K562 (cell line): ENCODE results near the gene YIPF4. TPM values are rescaled to one million over a fixed set of nuclear protein-coding genes. Genes with fewer than 3 reads are reported as not detected.

Source experiments
- ELF4 ChIP-seq: fragments of 450-650 bp; formaldehyde crosslinking; IDR thresholded peaks from 2 replicates; pipeline ENCODE4 v1.4.0; 2022; ENCODE audit warnings: missing genetic modification characterization
- GABPB1 ChIP-seq: sonication (generic); formaldehyde crosslinking; IDR thresholded peaks from 2 replicates; pipeline ENCODE4 v1.8.0; 2022; ENCODE audit warnings: mild to moderate bottlenecking, missing genetic modification reagents
- JUND ChIP-seq, 2 experiments: IDR thresholded peaks; 2 replicates in 1 of 2; 3 replicates in 1 of 2; pipeline ENCODE4 v1.6.1; 2011; ENCODE audit warnings: borderline replicate concordance in 2 of 2, low read depth in 2 of 2, low read length in 2 of 2, improper control_type of control experiment in 1 of 2, missing biosample characterization in 1 of 2, missing genetic modification characterization in 1 of 2, missing genetic modification reagents in 1 of 2
- NRF1 ChIP-seq, 2 experiments: fragments of 450-650 bp; IDR thresholded peaks in 1 of 2; conservative IDR thresholded peaks in 1 of 2; 2 replicates each; pipeline ENCODE4 v1.6.1; 2014; ENCODE audit warnings: mild to moderate bottlenecking in 2 of 2
- RAD51 ChIP-seq: fragments of 450-650 bp; IDR thresholded peaks from 2 replicates; pipeline ENCODE4 v1.7.1; 2016; ENCODE audit warnings: low read depth, mild to moderate bottlenecking, borderline replicate concordance
- RBM14 ChIP-seq: fragments of 200-400 bp; formaldehyde crosslinking; IDR thresholded peaks from 2 replicates; pipeline ENCODE4 v1.6.1; 2018; ENCODE audit warnings: low read depth, mild to moderate bottlenecking, low read length, moderate library complexity, borderline replicate concordance; ENCODE audit not compliant: insufficient read depth
- TFAM ChIP-seq: fragments of 250-450 bp; sonication (Bioruptor Pico); conservative IDR thresholded peaks from 2 replicates; pipeline ENCODE4 v1.5.0; 2021; ENCODE audit warnings: mild to moderate bottlenecking, moderate library complexity
- TRIM28 ChIP-seq: fragments of 450-650 bp; IDR thresholded peaks from 2 replicates; pipeline ENCODE4 v1.6.1; 2017
- polyA plus RNA-seq, 8 experiments: library from polyadenylated mRNA; depleted of rRNA in 4 of 8; stranded (reverse) in 5 of 8; unstranded in 3 of 8; fragments of >200 nt; fragmentation: Nextera tagmentation in 2 of 8; fragmentation: Illumina TruSeq in 1 of 8; extraction: Ambion mirVana in 2 of 8; extraction: Trizol in 1 of 8; gene quantifications; 2 replicates each; pipeline versions ENCODE4 v1.2.1 to v1.2.3, GENCODE V29; 2011 to 2014; ENCODE audit warnings: inconsistent platforms in 1 of 8, missing spikeins in 1 of 8
- total RNA-seq, 7 experiments: library from RNA; depleted of rRNA in 6 of 7; stranded (reverse); fragments of >200 nt in 6 of 7; fragmentation: Illumina TruSeq in 2 of 7; extraction: Trizol in 2 of 7; gene quantifications; 2 replicates each; pipeline versions ENCODE4 v1.2.1 to v1.2.3, GENCODE V29; 2011 to 2021; ENCODE audit warnings: low replicate concordance in 1 of 7
- TF ChIP-seq, protein P1 (sequence below), 3 experiments: fragments of 200-800 bp in 1 of 3; sonication (Bioruptor generic) in 1 of 3; sonication (generic) in 1 of 3; formaldehyde crosslinking in 1 of 3; IDR thresholded peaks; 2 replicates each; pipeline versions ENCODE4 v1.6.1 to v1.8.0; 2016 to 2022; ENCODE audit warnings: mild to moderate bottlenecking in 2 of 3, missing compliant biosample characterization in 2 of 3, missing genetic modification characterization in 2 of 3, missing genetic modification reagents in 1 of 3
- TF ChIP-seq, protein P2 (sequence below), 2 experiments: fragments of 150-350 bp in 1 of 2; IDR thresholded peaks; 2 replicates each; pipeline ENCODE4 v1.6.1; 2012 to 2016; ENCODE audit warnings: low read depth in 2 of 2, low read length in 2 of 2, mild to moderate bottlenecking in 1 of 2, moderate library complexity in 1 of 2
- TF ChIP-seq, protein P3 (sequence below): sonication (generic); formaldehyde crosslinking; IDR thresholded peaks from 2 replicates; pipeline ENCODE4 v1.8.1; 2023; ENCODE audit warnings: mild to moderate bottlenecking, missing genetic modification reagents, moderate library complexity
- TF ChIP-seq, protein P4 (sequence below): sonication (generic); formaldehyde crosslinking; IDR thresholded peaks from 2 replicates; pipeline ENCODE4 v1.8.1; 2023; ENCODE audit warnings: mild to moderate bottlenecking, missing genetic modification reagents
- TF ChIP-seq, protein P5 (sequence below), 2 experiments: fragments of 450-650 bp; IDR thresholded peaks; 2 replicates each; pipeline ENCODE4 v1.6.1; 2018; ENCODE audit warnings: mild to moderate bottlenecking in 2 of 2, low read depth in 1 of 2; ENCODE audit not compliant: partially characterized antibody in 2 of 2

The YIPF4 gene
- total and polyA plus RNA-seq, 9 of the 15 experiments (the other 6 are each of a cell fraction or from before 2014, with no cell fraction given), result 4.9 to 46.9 (median 17.5) TPM

- TF ChIP-seq JUND (IDR thresholded peaks at IDR 0.05; ENCODE audit: borderline replicate concordance, low read depth, low read length) (no peak; the same call in 1 of the 2 replicates), JUND (tag; IDR thresholded peaks at IDR 0.05; ENCODE audit: borderline replicate concordance, low read depth, low read length) (no peak), NRF1 (conservative IDR thresholded peaks at IDR 0.05 in 1 of 2, IDR thresholded peaks at IDR 0.05 in 1 of 2) (peak in 1 of 2 experiments; percentile 30; a peak in 1 of 4 replicates), RAD51 (no peak), GABPB1 (CRISPR knock-in tag) (peak; percentile 84), ELF4 (0 out of 2 replicates have a peak, but pooled peaks have one; percentile 67), TRIM28 (no peak), TFAM (CRISPR knock-in tag) (no peak), RBM14 (0 out of 2 replicates have a peak, but pooled peaks have one; percentile 85)
- TF ChIP-seq, protein P1, sequence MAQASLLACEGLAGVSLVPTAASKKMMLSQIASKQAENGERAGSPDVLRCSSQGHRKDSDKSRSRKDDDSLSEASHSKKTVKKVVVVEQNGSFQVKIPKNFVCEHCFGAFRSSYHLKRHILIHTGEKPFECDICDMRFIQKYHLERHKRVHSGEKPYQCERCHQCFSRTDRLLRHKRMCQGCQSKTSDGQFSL (CRISPR knock-in tag; IDR thresholded peaks at IDR 0.05), result 0 out of 2 replicates have a peak, but pooled peaks have one; percentile 28
- TF ChIP-seq, protein P1 (tag; IDR thresholded peaks at IDR 0.05), result no peak
- TF ChIP-seq, protein P2, sequence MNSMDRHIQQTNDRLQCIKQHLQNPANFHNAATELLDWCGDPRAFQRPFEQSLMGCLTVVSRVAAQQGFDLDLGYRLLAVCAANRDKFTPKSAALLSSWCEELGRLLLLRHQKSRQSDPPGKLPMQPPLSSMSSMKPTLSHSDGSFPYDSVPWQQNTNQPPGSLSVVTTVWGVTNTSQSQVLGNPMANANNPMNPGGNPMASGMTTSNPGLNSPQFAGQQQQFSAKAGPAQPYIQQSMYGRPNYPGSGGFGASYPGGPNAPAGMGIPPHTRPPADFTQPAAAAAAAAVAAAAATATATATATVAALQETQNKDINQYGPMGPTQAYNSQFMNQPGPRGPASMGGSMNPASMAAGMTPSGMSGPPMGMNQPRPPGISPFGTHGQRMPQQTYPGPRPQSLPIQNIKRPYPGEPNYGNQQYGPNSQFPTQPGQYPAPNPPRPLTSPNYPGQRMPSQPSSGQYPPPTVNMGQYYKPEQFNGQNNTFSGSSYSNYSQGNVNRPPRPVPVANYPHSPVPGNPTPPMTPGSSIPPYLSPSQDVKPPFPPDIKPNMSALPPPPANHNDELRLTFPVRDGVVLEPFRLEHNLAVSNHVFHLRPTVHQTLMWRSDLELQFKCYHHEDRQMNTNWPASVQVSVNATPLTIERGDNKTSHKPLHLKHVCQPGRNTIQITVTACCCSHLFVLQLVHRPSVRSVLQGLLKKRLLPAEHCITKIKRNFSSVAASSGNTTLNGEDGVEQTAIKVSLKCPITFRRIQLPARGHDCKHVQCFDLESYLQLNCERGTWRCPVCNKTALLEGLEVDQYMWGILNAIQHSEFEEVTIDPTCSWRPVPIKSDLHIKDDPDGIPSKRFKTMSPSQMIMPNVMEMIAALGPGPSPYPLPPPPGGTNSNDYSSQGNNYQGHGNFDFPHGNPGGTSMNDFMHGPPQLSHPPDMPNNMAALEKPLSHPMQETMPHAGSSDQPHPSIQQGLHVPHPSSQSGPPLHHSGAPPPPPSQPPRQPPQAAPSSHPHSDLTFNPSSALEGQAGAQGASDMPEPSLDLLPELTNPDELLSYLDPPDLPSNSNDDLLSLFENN (IDR thresholded peaks at IDR 0.05; ENCODE audit: low read depth in 2 of 2, low read length in 2 of 2), result no peak
- TF ChIP-seq, protein P3, sequence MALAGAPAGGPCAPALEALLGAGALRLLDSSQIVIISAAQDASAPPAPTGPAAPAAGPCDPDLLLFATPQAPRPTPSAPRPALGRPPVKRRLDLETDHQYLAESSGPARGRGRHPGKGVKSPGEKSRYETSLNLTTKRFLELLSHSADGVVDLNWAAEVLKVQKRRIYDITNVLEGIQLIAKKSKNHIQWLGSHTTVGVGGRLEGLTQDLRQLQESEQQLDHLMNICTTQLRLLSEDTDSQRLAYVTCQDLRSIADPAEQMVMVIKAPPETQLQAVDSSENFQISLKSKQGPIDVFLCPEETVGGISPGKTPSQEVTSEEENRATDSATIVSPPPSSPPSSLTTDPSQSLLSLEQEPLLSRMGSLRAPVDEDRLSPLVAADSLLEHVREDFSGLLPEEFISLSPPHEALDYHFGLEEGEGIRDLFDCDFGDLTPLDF (CRISPR knock-in tag), result peak; percentile 69; the same call in 1 of the 2 replicates
- TF ChIP-seq, protein P4, sequence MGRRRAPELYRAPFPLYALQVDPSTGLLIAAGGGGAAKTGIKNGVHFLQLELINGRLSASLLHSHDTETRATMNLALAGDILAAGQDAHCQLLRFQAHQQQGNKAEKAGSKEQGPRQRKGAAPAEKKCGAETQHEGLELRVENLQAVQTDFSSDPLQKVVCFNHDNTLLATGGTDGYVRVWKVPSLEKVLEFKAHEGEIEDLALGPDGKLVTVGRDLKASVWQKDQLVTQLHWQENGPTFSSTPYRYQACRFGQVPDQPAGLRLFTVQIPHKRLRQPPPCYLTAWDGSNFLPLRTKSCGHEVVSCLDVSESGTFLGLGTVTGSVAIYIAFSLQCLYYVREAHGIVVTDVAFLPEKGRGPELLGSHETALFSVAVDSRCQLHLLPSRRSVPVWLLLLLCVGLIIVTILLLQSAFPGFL (CRISPR knock-in tag), result no peak
- TF ChIP-seq, protein P5, sequence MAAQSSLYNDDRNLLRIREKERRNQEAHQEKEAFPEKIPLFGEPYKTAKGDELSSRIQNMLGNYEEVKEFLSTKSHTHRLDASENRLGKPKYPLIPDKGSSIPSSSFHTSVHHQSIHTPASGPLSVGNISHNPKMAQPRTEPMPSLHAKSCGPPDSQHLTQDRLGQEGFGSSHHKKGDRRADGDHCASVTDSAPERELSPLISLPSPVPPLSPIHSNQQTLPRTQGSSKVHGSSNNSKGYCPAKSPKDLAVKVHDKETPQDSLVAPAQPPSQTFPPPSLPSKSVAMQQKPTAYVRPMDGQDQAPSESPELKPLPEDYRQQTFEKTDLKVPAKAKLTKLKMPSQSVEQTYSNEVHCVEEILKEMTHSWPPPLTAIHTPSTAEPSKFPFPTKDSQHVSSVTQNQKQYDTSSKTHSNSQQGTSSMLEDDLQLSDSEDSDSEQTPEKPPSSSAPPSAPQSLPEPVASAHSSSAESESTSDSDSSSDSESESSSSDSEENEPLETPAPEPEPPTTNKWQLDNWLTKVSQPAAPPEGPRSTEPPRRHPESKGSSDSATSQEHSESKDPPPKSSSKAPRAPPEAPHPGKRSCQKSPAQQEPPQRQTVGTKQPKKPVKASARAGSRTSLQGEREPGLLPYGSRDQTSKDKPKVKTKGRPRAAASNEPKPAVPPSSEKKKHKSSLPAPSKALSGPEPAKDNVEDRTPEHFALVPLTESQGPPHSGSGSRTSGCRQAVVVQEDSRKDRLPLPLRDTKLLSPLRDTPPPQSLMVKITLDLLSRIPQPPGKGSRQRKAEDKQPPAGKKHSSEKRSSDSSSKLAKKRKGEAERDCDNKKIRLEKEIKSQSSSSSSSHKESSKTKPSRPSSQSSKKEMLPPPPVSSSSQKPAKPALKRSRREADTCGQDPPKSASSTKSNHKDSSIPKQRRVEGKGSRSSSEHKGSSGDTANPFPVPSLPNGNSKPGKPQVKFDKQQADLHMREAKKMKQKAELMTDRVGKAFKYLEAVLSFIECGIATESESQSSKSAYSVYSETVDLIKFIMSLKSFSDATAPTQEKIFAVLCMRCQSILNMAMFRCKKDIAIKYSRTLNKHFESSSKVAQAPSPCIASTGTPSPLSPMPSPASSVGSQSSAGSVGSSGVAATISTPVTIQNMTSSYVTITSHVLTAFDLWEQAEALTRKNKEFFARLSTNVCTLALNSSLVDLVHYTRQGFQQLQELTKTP (IDR thresholded peaks at IDR 0.05; ENCODE audit: low read depth in 1 of 2, partially characterized antibody in 2 of 2), result peak in 1 of 2 experiments; percentile 67
Measured at GRCh38 chr2:32277674-32278477, at the start of gene YIPF4 (continued).
